DND-41 (cell line): Measurements from ENCODE around the gene ARPIN.

Source experiments
- ATAC-seq: fragments of 200-7000 bp; cut with Tn5 transposase; 3 replicates; pipeline ENCODE4 v1.9.1; 2021; ENCODE audit warnings: low read depth; ENCODE audit not compliant: insufficient read depth
- DNase-seq: peaks from one replicate; pipeline ENCODE4 v3.0.0-alpha.2; 2020
- H2AFZ ChIP-seq: 2 replicates; pipeline ENCODE4 v1.6.0; 2012; ENCODE audit warnings: low read depth, low read length
- H3K27ac ChIP-seq: 2 replicates; pipeline ENCODE4 v1.5.1; 2012; ENCODE audit warnings: low read length, inconsistent platforms
- H3K27me3 ChIP-seq: fragments of 200-600 bp; sonication (generic); 2 replicates; pipeline ENCODE4 v1.6.0; 2012; ENCODE audit warnings: low read length, mild to moderate bottlenecking, inconsistent platforms; ENCODE audit not compliant: insufficient read depth, poor library complexity
- H3K36me3 ChIP-seq: 2 replicates; pipeline ENCODE4 v1.5.1; 2012; ENCODE audit warnings: low read length, inconsistent platforms; ENCODE audit not compliant: insufficient read depth
- H3K4me1 ChIP-seq: 2 replicates; pipeline ENCODE4 v1.5.1; 2012; ENCODE audit warnings: mild to moderate bottlenecking, low read length; ENCODE audit not compliant: insufficient read depth
- H3K4me2 ChIP-seq: 2 replicates; pipeline ENCODE4 v1.6.0; 2012; ENCODE audit warnings: mild to moderate bottlenecking, moderate library complexity, low read length, inconsistent platforms; ENCODE audit not compliant: insufficient read depth
- H3K4me3 ChIP-seq, 2 experiments: fragments of 200-600 bp in 1 of 2; shearing (Covaris generic) in 1 of 2; 2 replicates each; pipeline ENCODE4 v1.5.1; 2012 to 2016; ENCODE audit warnings: inconsistent platforms in 2 of 2, low read length in 2 of 2, mild to moderate bottlenecking in 2 of 2, low read depth in 1 of 2, moderate library complexity in 1 of 2
- H3K79me2 ChIP-seq: 2 replicates; pipeline ENCODE4 v1.6.0; 2012; ENCODE audit warnings: low read length, inconsistent platforms; ENCODE audit not compliant: insufficient read depth
- H3K9ac ChIP-seq: 2 replicates; pipeline ENCODE4 v1.6.0; 2012; ENCODE audit warnings: low read depth, mild to moderate bottlenecking, inconsistent platforms, low read length, moderate library complexity
- H3K9me3 ChIP-seq: 2 replicates; pipeline ENCODE4 v1.5.1; 2012; ENCODE audit warnings: low read length, moderate library complexity, mild to moderate bottlenecking, inconsistent platforms; ENCODE audit not compliant: insufficient read depth, severe bottlenecking
- H4K20me1 ChIP-seq: 2 replicates; pipeline ENCODE4 v1.6.0; 2012; ENCODE audit warnings: low read length; ENCODE audit not compliant: insufficient read depth
- EZH2 ChIP-seq: IDR thresholded peaks from 3 replicates; pipeline ENCODE4 v1.6.1; 2012; ENCODE audit warnings: borderline replicate concordance, low read depth, mild to moderate bottlenecking, moderate library complexity, low read length, inconsistent platforms; ENCODE audit not compliant: severe bottlenecking
- TF ChIP-seq, protein P1 (sequence below): IDR thresholded peaks from 2 replicates; pipeline ENCODE4 v1.5.1; 2012; ENCODE audit warnings: borderline replicate concordance, low read length, moderate library complexity, mild to moderate bottlenecking; ENCODE audit not compliant: poor library complexity, severe bottlenecking; ENCODE audit errors: extremely low read depth

The ARPIN gene

GRCh38 chr15:89908226-89908625 is 4.5 kb downstream of the ARPIN start:
- no peaks in the 10 kb centered on the region for H3K9me3 ChIP-seq
- no peak for TF ChIP-seq EZH2
- TF ChIP-seq, protein P1, sequence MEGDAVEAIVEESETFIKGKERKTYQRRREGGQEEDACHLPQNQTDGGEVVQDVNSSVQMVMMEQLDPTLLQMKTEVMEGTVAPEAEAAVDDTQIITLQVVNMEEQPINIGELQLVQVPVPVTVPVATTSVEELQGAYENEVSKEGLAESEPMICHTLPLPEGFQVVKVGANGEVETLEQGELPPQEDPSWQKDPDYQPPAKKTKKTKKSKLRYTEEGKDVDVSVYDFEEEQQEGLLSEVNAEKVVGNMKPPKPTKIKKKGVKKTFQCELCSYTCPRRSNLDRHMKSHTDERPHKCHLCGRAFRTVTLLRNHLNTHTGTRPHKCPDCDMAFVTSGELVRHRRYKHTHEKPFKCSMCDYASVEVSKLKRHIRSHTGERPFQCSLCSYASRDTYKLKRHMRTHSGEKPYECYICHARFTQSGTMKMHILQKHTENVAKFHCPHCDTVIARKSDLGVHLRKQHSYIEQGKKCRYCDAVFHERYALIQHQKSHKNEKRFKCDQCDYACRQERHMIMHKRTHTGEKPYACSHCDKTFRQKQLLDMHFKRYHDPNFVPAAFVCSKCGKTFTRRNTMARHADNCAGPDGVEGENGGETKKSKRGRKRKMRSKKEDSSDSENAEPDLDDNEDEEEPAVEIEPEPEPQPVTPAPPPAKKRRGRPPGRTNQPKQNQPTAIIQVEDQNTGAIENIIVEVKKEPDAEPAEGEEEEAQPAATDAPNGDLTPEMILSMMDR, result no peak
- H3K4me1 ChIP-seq, result no peaks in the 10 kb centered on the region
- no peak overlapping the region for H3K9ac ChIP-seq
- no peaks in the 10 kb centered on the region for H4K20me1 ChIP-seq
- no peaks in the 10 kb centered on the region for H3K36me3 ChIP-seq
- no peak overlapping the region for H3K27ac ChIP-seq
- H3K27me3 ChIP-seq, result no peaks in the 10 kb centered on the region
- no peak for DNase-seq
- H3K4me2 ChIP-seq, result no peak overlapping the region
- no peak overlapping the region for H3K4me3 ChIP-seq
- no peaks in the 10 kb centered on the region for H3K79me2 ChIP-seq
- no peak overlapping the region for H2AFZ ChIP-seq
- ATAC-seq, result no peak

DNA sequence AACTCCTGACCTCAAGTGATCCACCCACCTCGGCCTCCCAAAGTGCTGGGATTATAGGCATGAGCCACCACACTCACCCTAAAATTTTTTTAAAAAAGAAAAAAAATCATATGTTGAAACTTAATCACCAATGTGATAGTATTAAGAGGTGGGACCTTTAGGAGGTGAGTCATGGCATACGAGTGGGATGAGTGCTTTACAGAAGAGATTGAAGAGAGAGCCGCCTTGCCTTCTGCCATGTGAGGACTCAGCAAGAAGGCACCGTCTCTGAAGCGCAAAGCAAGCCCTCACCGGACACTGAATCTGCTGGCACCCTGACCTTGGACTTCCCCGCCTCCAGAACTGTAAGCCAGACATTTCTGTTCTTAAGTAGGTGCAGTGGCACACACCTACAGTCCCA is 5.5 kb downstream of the ARPIN start:
- H3K27me3 ChIP-seq, result no peaks in the 10 kb centered on the region
- H3K36me3 ChIP-seq, result no peaks in the 10 kb centered on the region
- no peaks in the 10 kb centered on the region for H4K20me1 ChIP-seq
- no peak overlapping the region for H3K9ac ChIP-seq
- H3K79me2 ChIP-seq, result no peaks in the 10 kb centered on the region
- no peak overlapping the region for H3K4me3 ChIP-seq
- DNase-seq, result no peak
- no peak for ATAC-seq
- H3K4me2 ChIP-seq, result no peak overlapping the region
- TF ChIP-seq, protein P1, result no peak
- TF ChIP-seq EZH2, result no peak
- no peaks in the 10 kb centered on the region for H3K9me3 ChIP-seq
- H2AFZ ChIP-seq, result no peak overlapping the region
- no peaks in the 10 kb centered on the region for H3K4me1 ChIP-seq
- H3K27ac ChIP-seq, result no peak overlapping the region

GRCh38 chr15:89905846-89906378 is 6.8 kb downstream of the ARPIN start:
- no peaks in the 10 kb centered on the region for H3K36me3 ChIP-seq
- H3K79me2 ChIP-seq, result no peaks in the 10 kb centered on the region
- no peaks in the 10 kb centered on the region for H3K9me3 ChIP-seq
- no peak overlapping the region for H3K9ac ChIP-seq
- H2AFZ ChIP-seq, result no peak overlapping the region
- no peaks in the 10 kb centered on the region for H3K4me1 ChIP-seq
- H3K4me3 ChIP-seq, result no peak overlapping the region
- no peaks in the 10 kb centered on the region for H4K20me1 ChIP-seq
- TF ChIP-seq, protein P1, result no peak
- no peak for TF ChIP-seq EZH2
- ATAC-seq, result no peak
- H3K27me3 ChIP-seq, result no peaks in the 10 kb centered on the region
- no peak overlapping the region for H3K4me2 ChIP-seq
- H3K27ac ChIP-seq, result no peak overlapping the region
- DNase-seq, result no peak

GRCh38 chr15:89904519-89904918 is 8.2 kb downstream of the ARPIN start:
- TF ChIP-seq EZH2, result no peak
- TF ChIP-seq, protein P1, result no peak
- no peaks in the 10 kb centered on the region for H3K9me3 ChIP-seq
- H3K9ac ChIP-seq, result no peak overlapping the region
- no peaks in the 10 kb centered on the region for H3K79me2 ChIP-seq
- DNase-seq, result no peak
- no peak overlapping the region for H3K4me3 ChIP-seq
- no peak overlapping the region for H3K27ac ChIP-seq
- no peaks in the 10 kb centered on the region for H3K4me1 ChIP-seq
- no peaks in the 10 kb centered on the region for H3K27me3 ChIP-seq
- H3K36me3 ChIP-seq, result no peaks in the 10 kb centered on the region
- H2AFZ ChIP-seq, result no peak overlapping the region
- no peaks in the 10 kb centered on the region for H4K20me1 ChIP-seq
- no peak overlapping the region for H3K4me2 ChIP-seq
- ATAC-seq, result no peak
